GM18867 (cell line): ENCODE results near the gene KNCN.
A peak's percentile ranks its signal among the peaks of the same experiment; 100 is the strongest.

Experiments
- ATAC-seq: cut with Tn5 transposase; IDR thresholded peaks from one replicate; pipeline ENCODE4 v1.9.1; 2021; ENCODE audit warnings: mild to moderate bottlenecking, moderate library complexity; ENCODE audit not compliant: unreplicated experiment

Gene KNCN

GRCh38 chr1:46546210-46546609 lies 5.2 kb downstream of the KNCN start:
- no peak for ATAC-seq

- no peak for ATAC-seq
Measured at GRCh38 chr1:46545784-46546183, 5.7 kb downstream of the KNCN start.

GRCh38 chr1:46544561-46545240 lies 6.7 kb downstream of the KNCN start:
- no peak for ATAC-seq

GRCh38 chr1:46543761-46544560 lies 7.5 kb downstream of the KNCN start:
- no peak for ATAC-seq

- no peak for ATAC-seq
Measured at GRCh38 chr1:46543382-46543760, 8.1 kb downstream of the KNCN start.

GRCh38 chr1:46539972-46540371 lies 11.5 kb downstream of the KNCN start:
- ATAC-seq: no peak

- no peak for ATAC-seq
Measured at GRCh38 chr1:46538147-46538546, 13.3 kb downstream of the KNCN start.

GRCh38 chr1:46537651-46538050 lies 13.8 kb downstream of the KNCN start:
- ATAC-seq: no peak

GRCh38 chr1:46536527-46536926 lies 14.9 kb downstream of the KNCN start:
- no peak for ATAC-seq

- ATAC-seq: no peak
Measured at GRCh38 chr1:46535063-46535462, 16.4 kb downstream of the KNCN start.

- peak; percentile 50 for ATAC-seq
Measured at GRCh38 chr1:46533179-46533864, 18.1 kb downstream of the KNCN start.

GRCh38 chr1:46532498-46533178 lies 18.8 kb downstream of the KNCN start:
- peak; percentile 58 for ATAC-seq

- ATAC-seq: no peak
Measured at GRCh38 chr1:46532095-46532494, 19.4 kb downstream of the KNCN start.

- no peak for ATAC-seq
Measured at GRCh38 chr1:46530791-46531409, 20.5 kb downstream of the KNCN start.

GRCh38 chr1:46530311-46530710 lies 21.1 kb downstream of the KNCN start:
- ATAC-seq: no peak

GRCh38 chr1:46529031-46529630 lies 22.3 kb downstream of the KNCN start:
- ATAC-seq: no peak

GRCh38 chr1:46528297-46528955 lies 23.0 kb downstream of the KNCN start:
- no peak for ATAC-seq

GRCh38 chr1:46527474-46528296 lies 23.8 kb downstream of the KNCN start:
- ATAC-seq: peak; percentile 60

GRCh38 chr1:46526691-46527291 lies 24.7 kb downstream of the KNCN start:
- no peak for ATAC-seq
